DOHH2 (cell line): Measurements from ENCODE around the gene BSN.

Experiments used
- H3F3A ChIP-seq: fragments of 200-600 bp; sonication (generic), shearing (Covaris generic); 2 replicates; pipeline ENCODE4 v1.6.0; 2016; ENCODE audit warnings: antibody characterized with exemption, mild to moderate bottlenecking; ENCODE audit not compliant: control insufficient read depth, insufficient read depth
- H3K27ac ChIP-seq: fragments of 200-600 bp; sonication (generic); 2 replicates; pipeline ENCODE4 v1.5.1; 2014; ENCODE audit warnings: low read depth, mild to moderate bottlenecking, low read length, moderate library complexity
- H3K27me3 ChIP-seq: fragments of 200-600 bp; sonication (generic); 2 replicates; pipeline ENCODE4 v1.6.1; 2014; ENCODE audit warnings: mild to moderate bottlenecking, low read length, mixed read lengths; ENCODE audit not compliant: control insufficient read depth
- H3K36me3 ChIP-seq: fragments of 200-600 bp; sonication (generic); 2 replicates; pipeline ENCODE4 v1.6.1; 2014; ENCODE audit warnings: mild to moderate bottlenecking, low read length, moderate library complexity, mixed read lengths; ENCODE audit not compliant: control insufficient read depth
- H3K4me1 ChIP-seq: fragments of 200-600 bp; sonication (generic); 2 replicates; pipeline ENCODE4 v1.6.1; 2014; ENCODE audit warnings: mild to moderate bottlenecking, low read length, mixed read lengths; ENCODE audit not compliant: control insufficient read depth
- H3K4me2 ChIP-seq: fragments of 200-600 bp; sonication (generic); 2 replicates; pipeline ENCODE4 v1.6.0; 2014; ENCODE audit warnings: mild to moderate bottlenecking, low read length, moderate library complexity
- H3K4me3 ChIP-seq: fragments of 200-600 bp; sonication (generic); 2 replicates; pipeline ENCODE4 v1.5.1; 2014; ENCODE audit warnings: mild to moderate bottlenecking, low read length, mixed read lengths
- H3K79me2 ChIP-seq: fragments of 200-600 bp; sonication (generic); 2 replicates; pipeline ENCODE4 v1.6.1; 2014; ENCODE audit warnings: mild to moderate bottlenecking, low read length, mixed read lengths; ENCODE audit not compliant: control insufficient read depth
- H3K9me2 ChIP-seq: fragments of 200-600 bp; sonication (generic); replicated peaks from 2 replicates; pipeline ENCODE4 v1.6.1; 2014; ENCODE audit warnings: mild to moderate bottlenecking, low read length, mixed read lengths; ENCODE audit not compliant: control insufficient read depth
- H3K9me3 ChIP-seq: fragments of 200-600 bp; sonication (generic); 2 replicates; pipeline ENCODE4 v1.6.1; 2014; ENCODE audit warnings: antibody characterized with exemption, low read length, mixed read lengths; ENCODE audit not compliant: control insufficient read depth, insufficient read depth
- H4K20me1 ChIP-seq: fragments of 200-600 bp; sonication (generic); 2 replicates; pipeline ENCODE4 v1.6.0; 2014; ENCODE audit warnings: low read depth, mild to moderate bottlenecking, antibody characterized with exemption, low read length, moderate library complexity; ENCODE audit not compliant: control insufficient read depth, insufficient read depth
- EZH2phosphoT487 ChIP-seq: fragments of 200-600 bp; sonication (generic); IDR thresholded peaks from 2 replicates; pipeline ENCODE4 v1.6.1; 2017; ENCODE audit warnings: borderline replicate concordance, mild to moderate bottlenecking, antibody characterized with exemption, low read length, moderate library complexity, mixed read lengths
- TF ChIP-seq, protein P1 (sequence below): fragments of 200-600 bp; sonication (generic); IDR thresholded peaks from one replicate; pipeline ENCODE4 v1.5.1; 2014; ENCODE audit warnings: antibody characterized with exemption, mild to moderate bottlenecking, low read depth, low read length; ENCODE audit not compliant: poor library complexity, severe bottlenecking

BSN gene

DNA sequence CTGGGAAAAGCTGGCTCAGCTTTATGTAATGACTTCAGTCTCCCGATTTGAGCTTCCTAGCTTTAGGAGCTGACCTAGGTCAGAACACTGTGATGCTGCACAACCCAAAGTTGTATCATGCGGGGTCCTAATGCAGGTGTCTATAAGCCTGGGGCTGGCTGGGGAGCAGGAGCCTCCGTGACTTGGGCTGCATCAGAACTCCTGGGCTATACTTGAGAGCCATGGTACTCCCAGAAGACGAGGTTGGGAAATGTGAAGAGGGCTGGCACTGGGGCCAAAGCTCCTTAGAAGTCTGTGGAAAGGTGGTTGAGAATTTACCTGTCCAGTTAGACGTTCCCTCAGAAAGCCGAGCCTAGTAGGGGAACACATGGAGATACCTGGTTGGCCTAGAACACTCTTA is 57.0 kb downstream of the BSN start:
- Histone ChIP-seq H3F3A (no peaks in the 10 kb centered on the region), H3K9me3 (no peaks in the 10 kb centered on the region), H3K4me2 (no peak overlapping the region), H3K36me3 (no peaks in the 10 kb centered on the region), H3K27ac (no peak overlapping the region), H3K9me2 (no peaks in the 10 kb centered on the region), H3K4me1 (no peaks in the 10 kb centered on the region), H3K4me3 (no peak overlapping the region), H3K27me3 (no peaks in the 10 kb centered on the region), H4K20me1 (no peaks in the 10 kb centered on the region), H3K79me2 (no peaks in the 10 kb centered on the region)
- no peak for TF ChIP-seq EZH2phosphoT487
- TF ChIP-seq, protein P1, sequence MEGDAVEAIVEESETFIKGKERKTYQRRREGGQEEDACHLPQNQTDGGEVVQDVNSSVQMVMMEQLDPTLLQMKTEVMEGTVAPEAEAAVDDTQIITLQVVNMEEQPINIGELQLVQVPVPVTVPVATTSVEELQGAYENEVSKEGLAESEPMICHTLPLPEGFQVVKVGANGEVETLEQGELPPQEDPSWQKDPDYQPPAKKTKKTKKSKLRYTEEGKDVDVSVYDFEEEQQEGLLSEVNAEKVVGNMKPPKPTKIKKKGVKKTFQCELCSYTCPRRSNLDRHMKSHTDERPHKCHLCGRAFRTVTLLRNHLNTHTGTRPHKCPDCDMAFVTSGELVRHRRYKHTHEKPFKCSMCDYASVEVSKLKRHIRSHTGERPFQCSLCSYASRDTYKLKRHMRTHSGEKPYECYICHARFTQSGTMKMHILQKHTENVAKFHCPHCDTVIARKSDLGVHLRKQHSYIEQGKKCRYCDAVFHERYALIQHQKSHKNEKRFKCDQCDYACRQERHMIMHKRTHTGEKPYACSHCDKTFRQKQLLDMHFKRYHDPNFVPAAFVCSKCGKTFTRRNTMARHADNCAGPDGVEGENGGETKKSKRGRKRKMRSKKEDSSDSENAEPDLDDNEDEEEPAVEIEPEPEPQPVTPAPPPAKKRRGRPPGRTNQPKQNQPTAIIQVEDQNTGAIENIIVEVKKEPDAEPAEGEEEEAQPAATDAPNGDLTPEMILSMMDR = no peak

- H3K79me2 ChIP-seq = no peaks in the 10 kb centered on the region
- H3K9me2 ChIP-seq = no peaks in the 10 kb centered on the region
- H3K27me3 ChIP-seq = no peaks in the 10 kb centered on the region
- no peaks in the 10 kb centered on the region for H4K20me1 ChIP-seq
- H3K9me3 ChIP-seq = no peaks in the 10 kb centered on the region
- no peak overlapping the region for H3K4me3 ChIP-seq
- no peaks in the 10 kb centered on the region for H3K36me3 ChIP-seq
- TF ChIP-seq, protein P1 = no peak
- TF ChIP-seq EZH2phosphoT487 = no peak
- H3K4me2 ChIP-seq = no peak overlapping the region
- H3K27ac ChIP-seq = no peak overlapping the region
- no peaks in the 10 kb centered on the region for H3F3A ChIP-seq
- no peaks in the 10 kb centered on the region for H3K4me1 ChIP-seq
Measured at GRCh38 chr3:49611719-49612118, 57.4 kb downstream of the BSN start.

DNA sequence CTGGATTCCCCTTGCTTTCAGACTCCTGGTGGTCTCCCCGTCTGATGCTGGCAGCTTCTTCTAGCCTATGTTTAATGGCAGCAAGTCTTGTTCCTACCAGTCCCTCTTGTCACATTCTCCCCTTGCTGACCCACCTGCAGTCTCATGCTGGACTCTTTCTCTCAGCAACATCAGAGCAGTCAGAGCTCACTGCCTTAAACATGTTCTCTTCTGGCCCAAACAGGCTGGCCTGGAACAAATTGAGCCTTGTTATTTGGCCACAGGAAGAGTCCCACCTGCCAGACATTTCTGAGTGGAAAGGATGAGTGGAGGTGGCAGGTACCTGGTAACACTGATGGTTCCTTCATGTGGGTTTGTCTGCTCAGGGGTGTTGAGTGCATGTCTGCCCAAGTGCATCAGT is 60.7 kb downstream of the BSN start:
- H3K27ac ChIP-seq = no peak overlapping the region
- no peaks in the 10 kb centered on the region for H4K20me1 ChIP-seq
- H3K79me2 ChIP-seq = no peaks in the 10 kb centered on the region
- no peak overlapping the region for H3K4me2 ChIP-seq
- no peaks in the 10 kb centered on the region for H3K9me3 ChIP-seq
- H3K36me3 ChIP-seq = no peaks in the 10 kb centered on the region
- H3K4me3 ChIP-seq = no peak overlapping the region
- H3K27me3 ChIP-seq = no peaks in the 10 kb centered on the region
- H3K9me2 ChIP-seq = no peaks in the 10 kb centered on the region
- TF ChIP-seq EZH2phosphoT487 = no peak
- TF ChIP-seq, protein P1 = no peak
- H3F3A ChIP-seq = no peaks in the 10 kb centered on the region
- no peaks in the 10 kb centered on the region for H3K4me1 ChIP-seq

DNA sequence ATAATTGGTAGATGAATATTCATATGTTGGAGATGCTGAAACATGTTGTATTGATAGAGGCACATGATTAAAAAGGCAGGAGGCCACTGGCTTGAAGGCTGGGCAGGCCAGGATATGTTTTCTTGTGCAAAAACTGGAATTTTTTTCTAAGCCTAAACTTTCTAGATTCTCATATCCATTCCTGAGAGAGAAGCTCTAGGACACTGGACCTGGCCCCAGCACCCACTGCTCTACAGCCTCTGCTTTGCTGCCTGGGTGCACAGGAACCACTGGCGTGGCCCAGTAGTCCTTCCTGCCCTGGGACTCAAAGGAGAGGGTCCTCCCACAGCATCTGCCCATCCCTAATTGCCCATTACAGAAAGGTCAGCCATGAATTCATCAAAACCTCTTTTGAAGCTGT is 61.8 kb downstream of the BSN start:
- H3K79me2 ChIP-seq = no peaks in the 10 kb centered on the region
- H3K36me3 ChIP-seq = no peaks in the 10 kb centered on the region
- no peaks in the 10 kb centered on the region for H3K9me2 ChIP-seq
- no peaks in the 10 kb centered on the region for H3K9me3 ChIP-seq
- no peaks in the 10 kb centered on the region for H3F3A ChIP-seq
- H3K4me2 ChIP-seq = no peak overlapping the region
- H4K20me1 ChIP-seq = no peaks in the 10 kb centered on the region
- TF ChIP-seq EZH2phosphoT487 = no peak
- TF ChIP-seq, protein P1 = no peak
- no peaks in the 10 kb centered on the region for H3K4me1 ChIP-seq
- no peak overlapping the region for H3K27ac ChIP-seq
- H3K4me3 ChIP-seq = no peak overlapping the region
- H3K27me3 ChIP-seq = no peaks in the 10 kb centered on the region
